Ecto neural progenitor cell (in vitro differentiated cells): ENCODE results near the gene DIP2A.
"Not testable (repeated sequence)": the region's sequence is repeated elsewhere in the genome, so short reads cannot be mapped to it uniquely, and the experiment has no call there.

Experiments used
- DNase-seq: peaks from one replicate; pipeline ENCODE4 v3.0.0-alpha.2; 2018; ENCODE audit warnings: low spot score

The DIP2A gene

GRCh38 chr21:46443910-46444309, 14.8 kb upstream of the DIP2A start:
- DNase-seq: no peak

- no peak for DNase-seq
Observed at GRCh38 chr21:46448108-46448507, 10.6 kb upstream of the DIP2A start.

- not testable (repeated sequence) for DNase-seq
Observed at GRCh38 chr21:46448855-46449254, 9.8 kb upstream of the DIP2A start.

- no peak for DNase-seq
Observed at GRCh38 chr21:46452710-46453109, 6.0 kb upstream of the DIP2A start.

GRCh38 chr21:46454142-46454541, 4.5 kb upstream of the DIP2A start:
- no peak for DNase-seq

- DNase-seq: no peak
Observed at GRCh38 chr21:46454634-46455390, 3.9 kb upstream of the DIP2A start.

- no peak for DNase-seq
Observed at GRCh38 chr21:46455575-46456385, 2.9 kb upstream of the DIP2A start.

GRCh38 chr21:46456750-46457149, 1.9 kb upstream of the DIP2A start:
- DNase-seq: no peak

- no peak for DNase-seq
Observed at GRCh38 chr21:46457801-46458314, 833 bp upstream of the DIP2A start.

GRCh38 chr21:46459024-46459355, 299 bp downstream of the DIP2A start:
- DNase-seq: no peak

GRCh38 chr21:46459356-46460112, 843 bp downstream of the DIP2A start:
- DNase-seq: peak; percentile 60

GRCh38 chr21:46461909-46462308, 3.2 kb downstream of the DIP2A start:
- no peak for DNase-seq

- DNase-seq: not testable (repeated sequence)
Observed at GRCh38 chr21:46465153-46465552, 6.5 kb downstream of the DIP2A start.

- no peak for DNase-seq
Observed at GRCh38 chr21:46465651-46466050, 7.0 kb downstream of the DIP2A start.

GRCh38 chr21:46468108-46468774, 9.6 kb downstream of the DIP2A start:
- DNase-seq: no peak

GRCh38 chr21:46469275-46469674, 10.6 kb downstream of the DIP2A start:
- DNase-seq: no peak

GRCh38 chr21:46471514-46471913, 12.8 kb downstream of the DIP2A start:
- no peak for DNase-seq

- no peak for DNase-seq
Observed at GRCh38 chr21:46472246-46472645, 13.6 kb downstream of the DIP2A start.

GRCh38 chr21:46474382-46474781, 15.7 kb downstream of the DIP2A start:
- no peak for DNase-seq

GRCh38 chr21:46475296-46475695, 16.6 kb downstream of the DIP2A start:
- no peak for DNase-seq

- no peak for DNase-seq
Observed at GRCh38 chr21:46477765-46478164, 19.1 kb downstream of the DIP2A start.

GRCh38 chr21:46478910-46479309, 20.2 kb downstream of the DIP2A start:
- DNase-seq: no peak
